Activated T-cell treated with anti-CD3 and anti-CD28 coated beads, Interleukin-2, amount 50 U/mL, for 4 hours (primary cell): Measurements from ENCODE around the gene PRAMEF17. TPM values are rescaled to one million over a fixed set of nuclear protein-coding genes. Genes with fewer than 3 reads are reported as not detected.
"Not testable (repeated sequence)": the region's sequence is repeated elsewhere in the genome, so short reads cannot be mapped to it uniquely, and the experiment has no call there.

Experiments
- ATAC-seq, 2 donors: fragments of 200-7000 bp; cut with Tn5 transposase; one replicate each; pipeline ENCODE4 v1.10.0; 2021
- DNase-seq: peaks from one replicate; pipeline ENCODE4 v3.0.0-alpha.2; 2020
- H3K27me3 Mint-ChIP-seq: one replicate; pipeline ENCODE4 v1.8.0; 2021; ENCODE audit warnings: low read depth, mixed read lengths
- H3K36me3 Mint-ChIP-seq: one replicate; pipeline ENCODE4 v1.8.0; 2022; ENCODE audit warnings: mixed read lengths; ENCODE audit not compliant: insufficient read depth
- H3K4me1 Mint-ChIP-seq: one replicate; pipeline ENCODE4 v1.8.0; 2021; ENCODE audit warnings: low read depth, mixed read lengths
- H3K4me3 Mint-ChIP-seq: one replicate; pipeline ENCODE4 v1.8.0; 2021; ENCODE audit warnings: mild to moderate bottlenecking, moderate library complexity, mixed read lengths
- H3K9me3 Mint-ChIP-seq: one replicate; pipeline ENCODE4 v1.8.0; 2021; ENCODE audit warnings: mixed read lengths
- total RNA-seq, 3 donors: library from RNA; stranded (reverse); gene quantifications; one replicate each; pipeline ENCODE4 v1.2.1, GENCODE V29; 2021

The PRAMEF17 gene
- total RNA-seq: not detected

- H3K4me1 Mint-ChIP-seq, H3K4me3 Mint-ChIP-seq, H3K9me3 Mint-ChIP-seq, ATAC-seq, H3K36me3 Mint-ChIP-seq, DNase-seq, H3K27me3 Mint-ChIP-seq: not testable (repeated sequence)
Measured at GRCh38 chr1:13389332-13389731, at the start of gene PRAMEF17. TSS of gene PRAMEF17 (plus strand) at chr1:13389632. CDS start at chr1:13389658, 26 bp downstream.

GRCh38 chr1:13342496-13342895 lies 46.9 kb upstream of the PRAMEF17 start:
- H3K4me1 Mint-ChIP-seq, H3K36me3 Mint-ChIP-seq, H3K27me3 Mint-ChIP-seq, H3K4me3 Mint-ChIP-seq, ATAC-seq, H3K9me3 Mint-ChIP-seq, DNase-seq: not testable (repeated sequence)

- H3K4me1 Mint-ChIP-seq, ATAC-seq, H3K9me3 Mint-ChIP-seq, H3K36me3 Mint-ChIP-seq, H3K27me3 Mint-ChIP-seq, H3K4me3 Mint-ChIP-seq, DNase-seq: not testable (repeated sequence)
Measured at GRCh38 chr1:13347034-13347433, 42.4 kb upstream of the PRAMEF17 start, which contains the start of gene PRAMEF14. TSS of gene PRAMEF14 (minus strand) at chr1:13347134. CDS start at chr1:13345314, 1,820 bp downstream.

GRCh38 chr1:13353476-13353875 lies 36.0 kb upstream of the PRAMEF17 start:
- H3K4me1 Mint-ChIP-seq, H3K27me3 Mint-ChIP-seq, H3K9me3 Mint-ChIP-seq, DNase-seq, H3K36me3 Mint-ChIP-seq, H3K4me3 Mint-ChIP-seq, ATAC-seq: not testable (repeated sequence)

GRCh38 chr1:13354475-13354874 lies 35.0 kb upstream of the PRAMEF17 start:
- not testable (repeated sequence) for H3K4me1 Mint-ChIP-seq

GRCh38 chr1:13356774-13357173 lies 32.7 kb upstream of the PRAMEF17 start:
- H3K36me3 Mint-ChIP-seq, ATAC-seq, H3K4me3 Mint-ChIP-seq: not testable (repeated sequence)

More at GRCh38 chr1:13354475-13354874, 35.0 kb upstream of the PRAMEF17 start:
- H3K4me3 Mint-ChIP-seq, H3K27me3 Mint-ChIP-seq, ATAC-seq, H3K9me3 Mint-ChIP-seq, H3K36me3 Mint-ChIP-seq, DNase-seq: not testable (repeated sequence)

GRCh38 chr1:13362364-13362763 lies 27.1 kb upstream of the PRAMEF17 start:
- H3K4me1 Mint-ChIP-seq, ATAC-seq, H3K27me3 Mint-ChIP-seq, H3K4me3 Mint-ChIP-seq, H3K36me3 Mint-ChIP-seq, H3K9me3 Mint-ChIP-seq, DNase-seq: not testable (repeated sequence)

More at GRCh38 chr1:13356774-13357173, 32.7 kb upstream of the PRAMEF17 start:
- not testable (repeated sequence) for H3K9me3 Mint-ChIP-seq, H3K4me1 Mint-ChIP-seq, H3K27me3 Mint-ChIP-seq, DNase-seq

- DNase-seq, H3K9me3 Mint-ChIP-seq, H3K36me3 Mint-ChIP-seq, H3K4me3 Mint-ChIP-seq, H3K27me3 Mint-ChIP-seq, ATAC-seq, H3K4me1 Mint-ChIP-seq: not testable (repeated sequence)
Measured at GRCh38 chr1:13364928-13365327, 24.5 kb upstream of the PRAMEF17 start.

GRCh38 chr1:13366536-13366935 lies 22.9 kb upstream of the PRAMEF17 start:
- not testable (repeated sequence) for ATAC-seq, H3K4me3 Mint-ChIP-seq, H3K36me3 Mint-ChIP-seq, H3K9me3 Mint-ChIP-seq, H3K4me1 Mint-ChIP-seq, H3K27me3 Mint-ChIP-seq, DNase-seq

GRCh38 chr1:13368544-13368943 lies 20.9 kb upstream of the PRAMEF17 start:
- DNase-seq, H3K4me1 Mint-ChIP-seq: not testable (repeated sequence)

GRCh38 chr1:13378983-13379382 lies 10.4 kb upstream of the PRAMEF17 start:
- H3K4me3 Mint-ChIP-seq, H3K36me3 Mint-ChIP-seq, H3K4me1 Mint-ChIP-seq, H3K9me3 Mint-ChIP-seq, H3K27me3 Mint-ChIP-seq, DNase-seq, ATAC-seq: not testable (repeated sequence)

More at GRCh38 chr1:13368544-13368943, 20.9 kb upstream of the PRAMEF17 start:
- ATAC-seq, H3K27me3 Mint-ChIP-seq, H3K4me3 Mint-ChIP-seq, H3K9me3 Mint-ChIP-seq, H3K36me3 Mint-ChIP-seq: not testable (repeated sequence)

GRCh38 chr1:13380380-13380779 lies 9.1 kb upstream of the PRAMEF17 start:
- not testable (repeated sequence) for H3K9me3 Mint-ChIP-seq, DNase-seq, H3K27me3 Mint-ChIP-seq, H3K4me1 Mint-ChIP-seq, ATAC-seq, H3K36me3 Mint-ChIP-seq, H3K4me3 Mint-ChIP-seq

GRCh38 chr1:13393004-13393403 lies 3.6 kb downstream of the PRAMEF17 start:
- not testable (repeated sequence) for ATAC-seq, H3K9me3 Mint-ChIP-seq, H3K36me3 Mint-ChIP-seq, H3K4me1 Mint-ChIP-seq, H3K27me3 Mint-ChIP-seq, DNase-seq, H3K4me3 Mint-ChIP-seq

GRCh38 chr1:13394761-13395160 lies 5.3 kb downstream of the PRAMEF17 start:
- not testable (repeated sequence) for DNase-seq, ATAC-seq, H3K36me3 Mint-ChIP-seq, H3K9me3 Mint-ChIP-seq, H3K4me3 Mint-ChIP-seq, H3K27me3 Mint-ChIP-seq, H3K4me1 Mint-ChIP-seq

GRCh38 chr1:13395311-13395710 lies 5.9 kb downstream of the PRAMEF17 start:
- not testable (repeated sequence) for H3K4me3 Mint-ChIP-seq, H3K9me3 Mint-ChIP-seq, H3K36me3 Mint-ChIP-seq, DNase-seq, H3K4me1 Mint-ChIP-seq, H3K27me3 Mint-ChIP-seq, ATAC-seq

GRCh38 chr1:13407811-13408210 lies 18.4 kb downstream of the PRAMEF17 start:
- ATAC-seq (no peak), DNase-seq (no peak)
- peaks cover 6% of the 10 kb centered on the region for H3K9me3 Mint-ChIP-seq
- H3K27me3 Mint-ChIP-seq: peaks cover 6% of the 10 kb centered on the region
- no peak overlapping the region for H3K4me3 Mint-ChIP-seq
- H3K36me3 Mint-ChIP-seq: no peaks in the 10 kb centered on the region
- no peaks in the 10 kb centered on the region for H3K4me1 Mint-ChIP-seq
